Measurements from ENCODE around the gene SLC16A4.

The SLC16A4 gene

GRCh38 chr1:110350360-110350759 lies 40.5 kb downstream of the SLC16A4 start:
- DNase-seq: no peak

GRCh38 chr1:110348771-110349170 lies 42.1 kb downstream of the SLC16A4 start:
- DNase-seq: no peak

- no peak for DNase-seq
Observed at GRCh38 chr1:110348050-110348449, 42.8 kb downstream of the SLC16A4 start.

GRCh38 chr1:110347182-110347893 lies 43.5 kb downstream of the SLC16A4 start:
- DNase-seq: no peak

- DNase-seq: no peak
Observed at GRCh38 chr1:110346690-110347089, 44.1 kb downstream of the SLC16A4 start.

- no peak for DNase-seq
Observed at GRCh38 chr1:110345480-110345879, 45.3 kb downstream of the SLC16A4 start.

- no peak for DNase-seq
Observed at GRCh38 chr1:110344152-110344551, 46.7 kb downstream of the SLC16A4 start.

- DNase-seq: no peak
Observed at GRCh38 chr1:110343249-110343648, 47.6 kb downstream of the SLC16A4 start.

- DNase-seq: no peak
Observed at GRCh38 chr1:110341872-110342331, 48.9 kb downstream of the SLC16A4 start.

- DNase-seq: no peak
Observed at GRCh38 chr1:110341146-110341871, 49.5 kb downstream of the SLC16A4 start.

- DNase-seq: no peak
Observed at GRCh38 chr1:110340207-110340468, 50.7 kb downstream of the SLC16A4 start.

- DNase-seq: peak; percentile 79
Observed at GRCh38 chr1:110339407-110340206, 51.2 kb downstream of the SLC16A4 start.

- peak; percentile 100 for DNase-seq
Observed at GRCh38 chr1:110338886-110339406, 51.9 kb downstream of the SLC16A4 start, which contains the start of gene RBM15. TSS of gene RBM15 (plus strand) at chr1:110339377. CDS start at chr1:110339406, 29 bp downstream.

- no peak for DNase-seq
Observed at GRCh38 chr1:110338309-110338885, 52.4 kb downstream of the SLC16A4 start.

- peak; percentile 76 for DNase-seq
Observed at GRCh38 chr1:110337704-110338308, 53.0 kb downstream of the SLC16A4 start.

GRCh38 chr1:110336300-110337039 lies 54.4 kb downstream of the SLC16A4 start:
- peak; percentile 89 for DNase-seq

GRCh38 chr1:110335265-110335664 lies 55.6 kb downstream of the SLC16A4 start:
- no peak for DNase-seq

- no peak for DNase-seq
Observed at GRCh38 chr1:110328700-110329099, 62.1 kb downstream of the SLC16A4 start.

- no peak for DNase-seq
Observed at GRCh38 chr1:110328274-110328673, 62.6 kb downstream of the SLC16A4 start.

GRCh38 chr1:110326826-110327225 lies 64.0 kb downstream of the SLC16A4 start:
- DNase-seq: no peak

- no peak for DNase-seq
Observed at GRCh38 chr1:110324667-110325066, 66.2 kb downstream of the SLC16A4 start.

- DNase-seq: no peak
Observed at GRCh38 chr1:110321846-110322245, 69.0 kb downstream of the SLC16A4 start.
